GM12878 (cell line): ENCODE results near the gene IL37. TPM values are rescaled to one million over a fixed set of nuclear protein-coding genes. Genes with fewer than 3 reads are reported as not detected.
"Not testable (repeated sequence)": the region's sequence is repeated elsewhere in the genome, so short reads cannot be mapped to it uniquely, and the experiment has no call there.

Source experiments
- ATAC-seq: fragments of 200-7000 bp; cut with Tn5 transposase; 3 replicates; pipeline ENCODE4 v1.9.1; 2020; ENCODE audit warnings: mild to moderate bottlenecking, moderate library complexity
- BruUV-seq: library from RNA; stranded (reverse); fragments of 400-500 nt; replicated peaks from 2 replicates; lab custom pipeline; 2021; lab: Mats Ljungman, UMichigan
- CTCF ChIA-PET: fragments of 300-600 bp; sonication (Branson Sonifier 250); formaldehyde crosslinking; extraction: SDS; loops from one replicate; lab custom pipeline; 2021; ENCODE audit warnings: inconsistent platforms; lab: Yijun Ruan, JAX
- POLR2A ChIA-PET: fragments of 350-600 bp; formaldehyde crosslinking; extraction: SDS; loops from one replicate; lab custom pipeline; 2021; ENCODE audit warnings: inconsistent platforms; lab: Charles Lee
- RAD21 ChIA-PET: fragments of 300-600 bp; sonication (Branson Sonifier 250); formaldehyde crosslinking; loops from one replicate; lab custom pipeline; 2023; ENCODE audit warnings: antibody characterized with exemption; ENCODE audit not compliant: unreplicated experiment; lab: Charles Lee
- SMC1A ChIA-PET: fragments of 300-600 bp; sonication (Branson Sonifier 250); formaldehyde crosslinking; loops from one replicate; lab custom pipeline; 2023; ENCODE audit not compliant: unreplicated experiment, uncharacterized antibody; lab: Charles Lee
- DNase-seq: peaks from one replicate; pipeline ENCODE4 v3.0.0-alpha.2; 2011; ENCODE audit warnings: low read depth, low spot score
- FAIRE-seq: peaks from 3 replicates; lab custom pipeline; 2011; peaks lifted over from hg19 to GRCh38; lab: Jason Lieb, UNC
- H2AFZ ChIP-seq: 2 replicates; pipeline ENCODE4 v1.6.0; 2011; ENCODE audit warnings: low read depth, low read length, control low read depth; ENCODE audit not compliant: control insufficient read depth
- H3K27ac ChIP-seq: 2 replicates; pipeline ENCODE4 v1.5.1; 2011; ENCODE audit warnings: control low read depth; ENCODE audit not compliant: control insufficient read depth, insufficient read depth
- H3K27me3 ChIP-seq, 2 experiments: replicated peaks in 1 of 2; 2 replicates each; pipeline versions ENCODE4 v1.6.0 to v1.6.1; 2011; ENCODE audit warnings: low read length in 1 of 2; ENCODE audit not compliant: control insufficient read depth in 2 of 2, insufficient read depth in 2 of 2
- H3K36me3 ChIP-seq, 2 experiments: 2 replicates each; pipeline ENCODE4 v1.5.1; 2011; ENCODE audit warnings: low read length in 1 of 2; ENCODE audit not compliant: control insufficient read depth in 2 of 2, insufficient read depth in 2 of 2
- H3K4me1 ChIP-seq: 2 replicates; pipeline ENCODE4 v1.6.1; 2011; ENCODE audit warnings: mild to moderate bottlenecking, low read length, moderate library complexity, mixed read lengths; ENCODE audit not compliant: control insufficient read depth, insufficient read depth
- H3K4me2 ChIP-seq: 2 replicates; pipeline ENCODE4 v1.6.0; 2011; ENCODE audit warnings: control low read depth; ENCODE audit not compliant: control insufficient read depth, insufficient read depth
- H3K4me3 ChIP-seq: fragments of 200-600 bp; sonication (generic); 2 replicates; pipeline ENCODE4 v1.5.1; 2016
- H3K79me2 ChIP-seq: 2 replicates; pipeline ENCODE4 v1.6.0; 2011; ENCODE audit warnings: low read length; ENCODE audit not compliant: control insufficient read depth, insufficient read depth
- H3K9ac ChIP-seq: 2 replicates; pipeline ENCODE4 v1.8.0; 2011; ENCODE audit warnings: low read length, control low read depth, mixed read lengths; ENCODE audit not compliant: control insufficient read depth, insufficient read depth
- H3K9me3 ChIP-seq: replicated peaks from 3 replicates; pipeline ENCODE4 v1.5.1; 2011; ENCODE audit warnings: mild to moderate bottlenecking, low read length; ENCODE audit not compliant: control insufficient read depth, insufficient read depth
- H4K20me1 ChIP-seq: 2 replicates; pipeline ENCODE4 v1.6.0; 2011; ENCODE audit not compliant: control insufficient read depth, insufficient read depth
- ATF7 ChIP-seq: fragments of 450-650 bp; IDR thresholded peaks from 2 replicates; pipeline ENCODE4 v1.6.1; 2016; ENCODE audit warnings: low read depth, mild to moderate bottlenecking
- CREM ChIP-seq: IDR thresholded peaks from 2 replicates; pipeline ENCODE4 v1.6.1; 2014; ENCODE audit warnings: antibody characterized with exemption, low read depth
- POLR2AphosphoS5 ChIP-seq: IDR thresholded peaks from 2 replicates; pipeline ENCODE4 v1.6.1; 2011; ENCODE audit warnings: mild to moderate bottlenecking, low read length, inconsistent platforms
- RB1 ChIP-seq: fragments of 450-650 bp; formaldehyde crosslinking; IDR thresholded peaks from 2 replicates; pipeline ENCODE4 v1.6.1; 2017; ENCODE audit warnings: mild to moderate bottlenecking, borderline replicate concordance
- WGBS: methylation state at CpG from one replicate; pipeline ENCODE4 v1.1.6; 2016; ENCODE audit warnings: low lambda C conversion rate; ENCODE audit not compliant: insufficient replicate concordance, insufficient coverage; ENCODE audit errors: missing lambda C conversion rate; 5-methylcytosine and 5-hydroxymethylcytosine counted together
- in situ Hi-C: fragments of 300-500 bp; cut with MboI; formaldehyde crosslinking; loops from 9 replicates; pipeline ENCODE4 v1.14.3; 2018; ENCODE audit warnings: mixed read lengths
- intact Hi-C: fragments of 100-400 bp; cut with micrococcal nuclease; formaldehyde crosslinking; loops from one replicate; pipeline ENCODE4 v1.14.2; 2022; ENCODE audit not compliant: unreplicated experiment
- polyA plus RNA-seq, 11 experiments: library from polyadenylated mRNA; depleted of rRNA in 4 of 11; unstranded in 6 of 11; stranded (reverse) in 5 of 11; fragments of >200 nt; fragmentation: Nextera tagmentation in 4 of 11; fragmentation: Illumina TruSeq in 1 of 11; extraction: Ambion mirVana in 4 of 11; extraction: Trizol in 1 of 11; gene quantifications; 1 replicate in 1 of 11; 2 replicates in 10 of 11; pipeline versions ENCODE4 v1.2.1 to v1.2.3, GENCODE V29; 2011 to 2016; ENCODE audit warnings: inconsistent platforms in 2 of 11, missing spikeins in 2 of 11, low read depth in 1 of 11
- total RNA-seq, 4 experiments: library from RNA; depleted of rRNA in 3 of 4; stranded (reverse); fragments of >200 nt in 3 of 4; fragmentation: Illumina TruSeq in 1 of 4; extraction: Trizol in 1 of 4; gene quantifications; 2 replicates each; pipeline versions ENCODE4 v1.2.1 to v1.2.3, GENCODE V29; 2013 to 2021
- TF ChIP-seq, protein P1 (sequence below): fragments of 450-650 bp; IDR thresholded peaks from 2 replicates; pipeline ENCODE4 v1.6.1; 2017; ENCODE audit warnings: antibody characterized with exemption, mild to moderate bottlenecking, moderate library complexity

Gene IL37
- total and polyA plus RNA-seq, 10 of the 15 experiments (the other 5 are each of a cell fraction or from before 2014, with no cell fraction given): 0.41 to 0.54 TPM; not detected in 8

DNA sequence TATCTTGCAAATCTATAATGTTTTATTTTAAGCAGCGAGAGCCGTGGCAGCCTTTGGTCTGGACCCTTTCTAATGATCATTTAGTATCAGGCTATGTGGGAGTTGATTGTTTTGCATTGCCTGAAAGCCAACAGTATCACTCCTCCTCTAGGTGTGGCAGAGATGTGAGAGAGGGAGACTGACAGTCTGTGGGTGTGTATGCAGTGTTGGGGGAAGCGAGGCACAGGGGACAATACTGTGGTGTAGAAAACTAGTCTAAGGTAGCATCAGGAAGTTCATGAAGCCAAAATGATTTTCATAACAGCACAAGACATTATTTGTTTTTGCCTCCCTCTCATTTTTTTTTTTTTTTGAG is 13.4 kb upstream of the IL37 start (continued):
- TF ChIP-seq, protein P1, sequence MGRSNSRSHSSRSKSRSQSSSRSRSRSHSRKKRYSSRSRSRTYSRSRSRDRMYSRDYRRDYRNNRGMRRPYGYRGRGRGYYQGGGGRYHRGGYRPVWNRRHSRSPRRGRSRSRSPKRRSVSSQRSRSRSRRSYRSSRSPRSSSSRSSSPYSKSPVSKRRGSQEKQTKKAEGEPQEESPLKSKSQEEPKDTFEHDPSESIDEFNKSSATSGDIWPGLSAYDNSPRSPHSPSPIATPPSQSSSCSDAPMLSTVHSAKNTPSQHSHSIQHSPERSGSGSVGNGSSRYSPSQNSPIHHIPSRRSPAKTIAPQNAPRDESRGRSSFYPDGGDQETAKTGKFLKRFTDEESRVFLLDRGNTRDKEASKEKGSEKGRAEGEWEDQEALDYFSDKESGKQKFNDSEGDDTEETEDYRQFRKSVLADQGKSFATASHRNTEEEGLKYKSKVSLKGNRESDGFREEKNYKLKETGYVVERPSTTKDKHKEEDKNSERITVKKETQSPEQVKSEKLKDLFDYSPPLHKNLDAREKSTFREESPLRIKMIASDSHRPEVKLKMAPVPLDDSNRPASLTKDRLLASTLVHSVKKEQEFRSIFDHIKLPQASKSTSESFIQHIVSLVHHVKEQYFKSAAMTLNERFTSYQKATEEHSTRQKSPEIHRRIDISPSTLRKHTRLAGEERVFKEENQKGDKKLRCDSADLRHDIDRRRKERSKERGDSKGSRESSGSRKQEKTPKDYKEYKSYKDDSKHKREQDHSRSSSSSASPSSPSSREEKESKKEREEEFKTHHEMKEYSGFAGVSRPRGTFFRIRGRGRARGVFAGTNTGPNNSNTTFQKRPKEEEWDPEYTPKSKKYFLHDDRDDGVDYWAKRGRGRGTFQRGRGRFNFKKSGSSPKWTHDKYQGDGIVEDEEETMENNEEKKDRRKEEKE: no peak
- TF ChIP-seq CREM (no peak), RB1 (no peak), POLR2AphosphoS5 (no peak), ATF7 (no peak)

DNA sequence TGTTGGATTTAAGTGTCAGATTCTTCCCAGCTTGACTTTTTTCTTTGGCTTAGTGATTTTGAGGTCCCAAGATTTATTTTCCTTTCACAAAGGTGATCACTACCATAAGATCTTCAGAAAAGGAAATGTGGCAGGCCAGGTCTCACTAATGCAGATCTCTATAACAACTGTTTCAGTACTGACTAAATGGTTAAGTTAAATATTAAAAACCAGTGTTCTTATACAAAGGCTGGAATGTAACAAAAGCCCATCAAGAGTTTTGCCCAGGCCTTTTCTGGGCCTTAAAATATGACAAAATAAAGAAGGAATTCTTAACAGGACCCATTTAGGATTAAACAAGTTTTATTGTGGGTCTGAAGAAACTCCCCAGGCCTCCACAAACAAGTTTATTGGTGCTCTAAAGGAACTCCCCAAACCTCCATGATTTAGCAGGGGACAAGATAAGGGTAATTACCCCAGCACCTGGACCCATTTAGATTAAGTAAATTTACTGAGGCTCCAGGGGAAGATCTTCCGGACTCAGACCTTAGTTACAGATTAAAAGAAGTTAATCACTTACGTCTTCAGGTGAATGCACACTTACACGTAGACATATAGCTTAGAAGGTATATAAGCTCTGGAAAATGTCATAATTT is 9.4 kb upstream of the IL37 start:
- H3K79me2 ChIP-seq, H3K27ac ChIP-seq, H3K9me3 ChIP-seq, intact Hi-C loops, ATAC-seq, H2AFZ ChIP-seq, H3K4me3 ChIP-seq, POLR2A ChIA-PET, FAIRE-seq, H3K4me1 ChIP-seq, in situ Hi-C loops, H3K27me3 ChIP-seq, DNase-seq, H3K4me2 ChIP-seq, H3K9ac ChIP-seq, H4K20me1 ChIP-seq, BruUV-seq, H3K36me3 ChIP-seq: not testable (repeated sequence)
- SMC1A ChIA-PET: interaction anchor here (0.8 to 4.8 kb wide), 10 partner anchors 12 to 173 kb away, joined by 3 to 17 read pairs (median 6); no protein-coding TSS in a partner anchor
- WGBS: 57% methylated on average over 3 of the region's 3 CpGs
- RAD21 ChIA-PET: interaction anchor here (0.9 to 4.8 kb wide), 4 partner anchors 16 to 177 kb away, joined by 3 to 19 read pairs (median 4); no protein-coding TSS in a partner anchor
- CTCF ChIA-PET: interaction anchor here (0.6 to 5.1 kb wide), 9 partner anchors 9 to 174 kb away, joined by 3 to 44 read pairs (median 5); partner anchors contain the start of gene IL37
